ENCODE data around the gene ARHGAP42.

- TF ChIP-seq CTCF (IDR thresholded peaks at IDR 0.05; ENCODE audit: low read depth, low read length, missing input control) (no peak), ZBTB33 (IDR thresholded peaks at IDR 0.05) (no peak), REST (IDR thresholded peaks at IDR 0.05) (no peak), YY1 (IDR thresholded peaks at IDR 0.05) (no peak), MAX (IDR thresholded peaks at IDR 0.05) (no peak), SP1 (IDR thresholded peaks at IDR 0.05) (no peak), TAF1 (conservative IDR thresholded peaks at IDR 0.05) (no peak), JUND (IDR thresholded peaks at IDR 0.05) (no peak), RAD21 (IDR thresholded peaks at IDR 0.05) (no peak), HNF4A (conservative IDR thresholded peaks at IDR 0.05) (no peak), FOXA1 (IDR thresholded peaks at IDR 0.05) (no peak), RXRA (IDR thresholded peaks at IDR 0.05) (no peak), EGR1 (IDR thresholded peaks at IDR 0.05; ENCODE audit: low read depth in 2 of 2) (no peak), ATF3 (IDR thresholded peaks at IDR 0.05) (no peak)
These were observed 12.9 kb upstream of the ARHGAP42 start for GRCh38 chr11:100674212-100674611.

Measured in liver (tissue), 3 donors.